Measurements from ENCODE around the gene FMO1. TPM values are rescaled to one million over a fixed set of nuclear protein-coding genes. Genes with fewer than 3 reads are reported as not detected.
"Not testable (repeated sequence)": the region's sequence is repeated elsewhere in the genome, so short reads cannot be mapped to it uniquely, and the experiment has no call there.

The FMO1 gene
- total and polyA plus RNA-seq, 8 donors: 1.4 to 3.2 (median 2.2) TPM; not detected in 4

DNA sequence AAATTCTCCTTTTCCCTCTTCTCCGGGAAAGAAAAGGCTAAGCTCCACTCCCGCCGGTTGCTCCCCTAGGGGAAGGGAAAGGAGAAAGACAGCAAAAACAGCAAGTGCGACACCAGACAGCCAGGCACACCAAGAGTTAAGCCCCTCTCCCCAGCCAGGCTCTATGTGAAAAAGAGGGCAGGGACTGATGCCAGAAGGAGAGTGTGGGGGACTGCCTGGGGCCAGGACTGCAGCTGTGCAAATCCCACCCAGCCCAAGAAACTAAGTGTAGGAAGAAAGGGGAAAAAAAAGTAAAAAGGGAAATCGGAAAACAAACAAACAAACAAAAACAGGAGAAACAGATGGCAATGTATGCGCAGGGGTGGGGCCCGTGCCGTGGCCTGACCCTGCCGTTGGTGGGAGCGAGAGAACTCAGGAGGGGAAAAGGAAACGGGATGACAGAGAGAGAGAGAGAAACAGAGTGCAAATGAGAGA, 27.7 kb upstream of the FMO1 start:
- WGBS, 5 donors: 42 to 54% (median 46%) methylated on average over 11 of the region's 11 CpGs
- Histone ChIP-seq H3K27ac (peak overlapping the region; percentile 15 to 90 (median 85)), H3K36me3 (no peaks in the 10 kb centered on the region), H3K27me3 (no peaks in the 10 kb centered on the region), H3K4me1 (peaks cover 10 to 66% (median 38%) of the 10 kb centered on the region in 4 donors), H3K9me3 (no peaks in the 10 kb centered on the region), H3K4me3 (peak overlapping the region in 1 of 4 donors; percentile 23)
- intact Hi-C loops (cut with DNase I; ENCODE audit: low total_unique reads): no loop called here
- TF ChIP-seq POLR2AphosphoS5 (IDR thresholded peaks at IDR 0.05) (no peak), EP300 (IDR thresholded peaks at IDR 0.05) (no peak), POLR2A (IDR thresholded peaks at IDR 0.05) (no peak)
- TF ChIP-seq, protein P1, sequence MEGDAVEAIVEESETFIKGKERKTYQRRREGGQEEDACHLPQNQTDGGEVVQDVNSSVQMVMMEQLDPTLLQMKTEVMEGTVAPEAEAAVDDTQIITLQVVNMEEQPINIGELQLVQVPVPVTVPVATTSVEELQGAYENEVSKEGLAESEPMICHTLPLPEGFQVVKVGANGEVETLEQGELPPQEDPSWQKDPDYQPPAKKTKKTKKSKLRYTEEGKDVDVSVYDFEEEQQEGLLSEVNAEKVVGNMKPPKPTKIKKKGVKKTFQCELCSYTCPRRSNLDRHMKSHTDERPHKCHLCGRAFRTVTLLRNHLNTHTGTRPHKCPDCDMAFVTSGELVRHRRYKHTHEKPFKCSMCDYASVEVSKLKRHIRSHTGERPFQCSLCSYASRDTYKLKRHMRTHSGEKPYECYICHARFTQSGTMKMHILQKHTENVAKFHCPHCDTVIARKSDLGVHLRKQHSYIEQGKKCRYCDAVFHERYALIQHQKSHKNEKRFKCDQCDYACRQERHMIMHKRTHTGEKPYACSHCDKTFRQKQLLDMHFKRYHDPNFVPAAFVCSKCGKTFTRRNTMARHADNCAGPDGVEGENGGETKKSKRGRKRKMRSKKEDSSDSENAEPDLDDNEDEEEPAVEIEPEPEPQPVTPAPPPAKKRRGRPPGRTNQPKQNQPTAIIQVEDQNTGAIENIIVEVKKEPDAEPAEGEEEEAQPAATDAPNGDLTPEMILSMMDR (IDR thresholded peaks at IDR 0.05): no peak
- peak in 1 of 2 donors; percentile 81 for DNase-seq

GRCh38 chr1:171221665-171222591, 26.4 kb upstream of the FMO1 start:
- TF ChIP-seq EP300 (IDR thresholded peaks at IDR 0.05) (no peak), POLR2A (IDR thresholded peaks at IDR 0.05) (no peak), POLR2AphosphoS5 (IDR thresholded peaks at IDR 0.05) (no peak)
- TF ChIP-seq, protein P1 (IDR thresholded peaks at IDR 0.05): no peak
- Histone ChIP-seq H3K4me3 (peak overlapping the region in 1 of 4 donors; percentile 6), H3K4me1 (peaks cover 10 to 66% (median 38%) of the 10 kb centered on the region in 4 donors), H3K36me3 (no peaks in the 10 kb centered on the region), H3K9me3 (no peaks in the 10 kb centered on the region), H3K27ac (peak overlapping the region; percentile 66 to 90 (median 85)), H3K27me3 (no peaks in the 10 kb centered on the region)
- DNase-seq: no peak
- intact Hi-C loops (cut with DNase I; ENCODE audit: low total_unique reads): no loop called here
- 63 to 74% (median 66%) methylated on average over 5 of the region's 5 CpGs for WGBS, 5 donors

- Histone ChIP-seq H3K9me3 (no peaks in the 10 kb centered on the region), H3K4me3 (peak overlapping the region in 1 of 4 donors; percentile 2), H3K27ac (peak overlapping the region; percentile 30 to 90 (median 85)), H3K27me3 (no peaks in the 10 kb centered on the region), H3K4me1 (peaks cover 10 to 62% (median 36%) of the 10 kb centered on the region in 4 donors), H3K36me3 (no peaks in the 10 kb centered on the region)
- DNase-seq: peak in 1 of 2 donors; percentile 55
- intact Hi-C loops (cut with DNase I; ENCODE audit: low total_unique reads): no loop called here
- 50 to 66% (median 63%) methylated on average over 5 of the region's 5 CpGs for WGBS, 5 donors
- TF ChIP-seq EP300 (IDR thresholded peaks at IDR 0.05): no peak
- no peak for TF ChIP-seq POLR2A (IDR thresholded peaks at IDR 0.05)
- TF ChIP-seq, protein P1 (IDR thresholded peaks at IDR 0.05): no peak
- no peak for TF ChIP-seq POLR2AphosphoS5 (IDR thresholded peaks at IDR 0.05)
Observed at GRCh38 chr1:171222936-171223335, 25.4 kb upstream of the FMO1 start.

DNA sequence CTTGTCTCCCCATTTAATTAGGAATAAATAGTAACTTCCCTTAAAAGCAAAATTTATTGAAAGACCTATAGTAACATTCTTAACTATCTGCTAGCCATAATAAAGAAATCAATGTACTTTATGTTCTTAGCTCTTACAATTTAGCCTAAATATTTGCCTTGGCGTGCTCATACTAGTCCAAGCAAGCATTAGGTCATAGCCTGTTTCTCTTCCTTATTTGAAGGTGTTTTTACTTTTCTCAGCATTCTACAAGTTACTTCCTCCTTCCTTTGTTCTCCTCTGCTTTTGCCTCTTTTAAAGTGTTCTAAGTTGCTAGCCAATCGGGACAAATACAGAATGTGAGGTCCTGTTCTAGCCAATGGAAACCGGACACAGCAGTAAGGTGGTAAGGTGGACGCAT, 24.0 kb upstream of the FMO1 start:
- peak in 2 of 3 donors; percentile 40 to 65 for TF ChIP-seq POLR2AphosphoS5 (IDR thresholded peaks at IDR 0.05)
- H3K4me3 ChIP-seq; H3K27me3 ChIP-seq; H3K36me3 ChIP-seq; H3K9me3 ChIP-seq; DNase-seq; intact Hi-C loops (cut with DNase I; ENCODE audit: low total_unique reads): not testable (repeated sequence)
- peaks cover 4 to 50% (median 29%) of the 10 kb centered on the region in 4 donors for H3K4me1 ChIP-seq
- WGBS, 5 donors: 35 to 69% (median 48%) methylated on average over 4 of the region's 4 CpGs
- H3K27ac ChIP-seq: peak overlapping the region; percentile 78 to 93 (median 86)

Measured in stomach (tissue), 9 donors.